Heart right ventricle (tissue), 16 donors: ENCODE data around the gene USP6NL. TPM values are rescaled to one million over a fixed set of nuclear protein-coding genes. Genes with fewer than 3 reads are reported as not detected.
A peak's percentile ranks its signal among the peaks of the same experiment; 100 is the strongest.

ENCODE experiments used
- ATAC-seq, 8 donors: fragments of 200-7000 bp; cut with Tn5 transposase; one replicate each; pipeline ENCODE4 v1.9.1; 2020; ENCODE audit warnings: mild to moderate bottlenecking in 8 of 8, moderate library complexity in 8 of 8, moderate number of reproducible peaks in 1 of 8
- DNase-seq, 2 donors: peaks; one replicate each; pipeline ENCODE4 v3.0.0-alpha.2; 2020
- H3K27ac ChIP-seq, 10 donors: fragments of 200-600 bp; sonication (generic) in 2 of 10; one replicate each; pipeline versions ENCODE4 v1.5.0 to v1.8.0; 2020 to 2022; ENCODE audit warnings: mild to moderate bottlenecking in 3 of 10
- H3K27me3 ChIP-seq, 7 donors: fragments of 200-600 bp; one replicate each; pipeline ENCODE4 v1.8.0; 2021 to 2022; ENCODE audit warnings: mild to moderate bottlenecking in 2 of 7
- H3K36me3 ChIP-seq, 9 donors: fragments of 200-600 bp; sonication (generic) in 1 of 9; one replicate each; pipeline versions ENCODE4 v1.5.0 to v1.8.0; 2020 to 2022; ENCODE audit warnings: mild to moderate bottlenecking in 2 of 9
- H3K4me1 ChIP-seq, 9 donors: fragments of 200-600 bp; sonication (generic) in 1 of 9; one replicate each; pipeline versions ENCODE4 v1.5.0 to v1.8.0; 2020 to 2022; ENCODE audit warnings: mild to moderate bottlenecking in 4 of 9
- H3K4me3 ChIP-seq, 10 donors: fragments of 200-600 bp; sonication (generic) in 2 of 10; one replicate each; pipeline versions ENCODE4 v1.5.0 to v1.8.0; 2020 to 2022; ENCODE audit warnings: mild to moderate bottlenecking in 7 of 10, moderate library complexity in 2 of 10
- H3K9me3 ChIP-seq, 11 donors: fragments of 200-600 bp in 10 of 11; sonication (generic) in 2 of 11; one replicate each; pipeline versions ENCODE4 v1.5.0 to v1.8.0; 2013 to 2022; ENCODE audit warnings: mild to moderate bottlenecking in 2 of 11, control low read depth in 1 of 11, moderate library complexity in 1 of 11
- CTCF ChIP-seq, 9 donors: fragments of 200-600 bp; sonication (generic) in 2 of 9; IDR thresholded peaks; one replicate each; pipeline versions ENCODE4 v1.5.0 to v1.8.0; 2021 to 2022; ENCODE audit warnings: antibody characterized with exemption in 9 of 9, mild to moderate bottlenecking in 5 of 9, moderate library complexity in 1 of 9
- WGBS, 2 donors: extraction: QIAGEN DNeasy Blood & Tissue Kit; methylation state at CpG; one replicate each; pipeline ENCODE4 v1.1.7; 2013; ENCODE audit warnings: inconsistent platforms in 1 of 2; 5-methylcytosine and 5-hydroxymethylcytosine counted together
- intact Hi-C, 10 donors: fragments of 100-400 bp; cut with DNase I; formaldehyde crosslinking; loops; one replicate each; pipeline versions ENCODE4 v1.11.1 to v1.14.2; 2022
- polyA plus RNA-seq, 2 donors: library from polyadenylated mRNA; stranded (reverse); fragments of 200-250 nt; gene quantifications; one replicate each; pipeline ENCODE4 v1.2.3, GENCODE V29; 2013
- total RNA-seq, 10 donors: library from RNA; stranded (reverse); fragmentation: NEBNext Ultra II Directional in 3 of 10; extraction: Animal tissue kit (Norgen Biotek cat#: 25700) in 3 of 10; gene quantifications; one replicate each; pipeline versions ENCODE4 v1.2.1 to v1.2.4, GENCODE V29; 2021 to 2023
- donor health status: Arrhythmogenic right ventricular cardiomyopathy.
- donor health status: ischemic (EF 13 %, LVEDD 7.1; RV severe dilation, severe dysfunction).
- donor health status: healthy with polysubstance abuse.
- donor health status: DM: no; HTN: yes; CAD: no.
- donor health status: DM: no; HTN: no; CAD: no.
- donor health status: ischemic (EF 25% LVEDD 6.9; RV normal size, moderate dysfunction).
- donor health status: ischemic (EF 25% LVEDD 5.7; RV mildly dilated, moderate dysfunction).
- donor health status: healthy.
- donor health status: DM: yes; HTN: yes; CAD: no.
- donor health status: Ischemic cardiomyopathy.
- donor health status: ischemic (EF 35%, LVEDD 5.7; RV mildly dilated, moderate dysfunction).
- donor health status: nonischemic (EF 11% LVEDD 7.7; RV severe dilation, severe dysfunction).
- donor health status: DM: yes; HTN: yes; CAD: no.
- donor health status: PGD.
- donor health status: ischemic (EF 29% LVEDD 5.4; RV normal size, mild dysfunction).
- donor health status: nonischemic (EF 23%, LVEDD 6.1; RV moderate dilation, normal function).

USP6NL gene
- total and polyA plus RNA-seq, 12 donors, result 1.8 to 11.1 (median 8.2) TPM

- intact Hi-C loops, result loop anchor here in 5 of 10 donors (5.0 to 10.0 kb wide), 5 partner anchors 62 to 252 kb away; partner anchors contain the start of genes ECHDC3 (in 1 of the 5) and USP6NL (in 1 of the 5)
- no peak for ATAC-seq
Observed at GRCh38 chr10:11512596-11512995, 98.9 kb downstream of the USP6NL start.

GRCh38 chr10:11511321-11511720 lies 100.1 kb downstream of the USP6NL start:
- Histone ChIP-seq H3K27ac (no peak overlapping the region), H3K4me1 (peaks cover 0 to 14% (median 5%) of the 10 kb centered on the region in 9 donors), H3K27me3 (no peaks in the 10 kb centered on the region), H3K9me3 (no peaks in the 10 kb centered on the region), H3K4me3 (no peak overlapping the region), H3K36me3 (peaks cover 0 to 12% (median 0%) of the 10 kb centered on the region in 9 donors)
- intact Hi-C loops, result loop anchor here in 5 of 10 donors (5.0 to 10.0 kb wide), 5 partner anchors 63 to 253 kb away; partner anchors contain the start of genes ECHDC3 (in 1 of the 5) and USP6NL (in 1 of the 5)
- ATAC-seq, result no peak
- no peak for TF ChIP-seq CTCF (IDR thresholded peaks at IDR 0.05)
- no peak for DNase-seq

More at GRCh38 chr10:11512596-11512995, 98.9 kb downstream of the USP6NL start:
- Histone ChIP-seq H3K4me3 (no peak overlapping the region), H3K27me3 (no peaks in the 10 kb centered on the region), H3K4me1 (peaks cover 0 to 14% (median 5%) of the 10 kb centered on the region in 9 donors), H3K9me3 (no peaks in the 10 kb centered on the region), H3K36me3 (peaks cover 0 to 12% (median 0%) of the 10 kb centered on the region in 9 donors), H3K27ac (no peak overlapping the region)
- WGBS, 2 donors, result 88 to 89% methylated on average over 3 of the region's 3 CpGs
- TF ChIP-seq CTCF (IDR thresholded peaks at IDR 0.05), result no peak
- no peak for DNase-seq

- peak in 1 of 8 donors; percentile 55 for ATAC-seq
Observed at GRCh38 chr10:11510736-11511135, 100.7 kb downstream of the USP6NL start.

GRCh38 chr10:11510281-11510680 lies 101.2 kb downstream of the USP6NL start:
- DNase-seq (no peak), ATAC-seq (no peak)
- no peak for TF ChIP-seq CTCF (IDR thresholded peaks at IDR 0.05)
- Histone ChIP-seq H3K36me3 (peaks cover 0 to 12% (median 0%) of the 10 kb centered on the region in 9 donors), H3K27me3 (no peaks in the 10 kb centered on the region), H3K9me3 (no peaks in the 10 kb centered on the region), H3K4me1 (peaks cover 0 to 7% (median 0%) of the 10 kb centered on the region in 9 donors), H3K27ac (no peak overlapping the region), H3K4me3 (no peak overlapping the region)
- intact Hi-C loops, result loop anchor here in 5 of 10 donors (5.0 to 10.0 kb wide), 5 partner anchors 65 to 255 kb away; partner anchors contain the start of genes ECHDC3 (in 1 of the 5) and USP6NL (in 1 of the 5)
- WGBS, 2 donors, result 96% methylated on average over 5 of the region's 5 CpGs

More at GRCh38 chr10:11510736-11511135, 100.7 kb downstream of the USP6NL start:
- 67 to 72% methylated on average over 3 of the region's 3 CpGs for WGBS, 2 donors
- H3K36me3 ChIP-seq, result peaks cover 0 to 12% (median 0%) of the 10 kb centered on the region in 9 donors
- no peaks in the 10 kb centered on the region for H3K9me3 ChIP-seq
- intact Hi-C loops, result loop anchor here in 5 of 10 donors (5.0 to 10.0 kb wide), 5 partner anchors 64 to 254 kb away; partner anchors contain the start of genes ECHDC3 (in 1 of the 5) and USP6NL (in 1 of the 5)
- TF ChIP-seq CTCF (IDR thresholded peaks at IDR 0.05), result no peak
- no peak overlapping the region for H3K27ac ChIP-seq
- DNase-seq, result no peak
- peaks cover 0 to 11% (median under 1%) of the 10 kb centered on the region in 9 donors for H3K4me1 ChIP-seq
- H3K4me3 ChIP-seq, result no peak overlapping the region
- no peaks in the 10 kb centered on the region for H3K27me3 ChIP-seq
